SKM-1 (cell line): ENCODE results near the gene TRIP4.
A peak's percentile ranks its signal among the peaks of the same experiment; 100 is the strongest.

ENCODE experiments used
- DNase-seq: peaks from one replicate; lab custom pipeline; 2025; ENCODE audit not compliant: unreplicated experiment; lab: John Stamatoyannopoulos, UW

TRIP4 gene

DNA sequence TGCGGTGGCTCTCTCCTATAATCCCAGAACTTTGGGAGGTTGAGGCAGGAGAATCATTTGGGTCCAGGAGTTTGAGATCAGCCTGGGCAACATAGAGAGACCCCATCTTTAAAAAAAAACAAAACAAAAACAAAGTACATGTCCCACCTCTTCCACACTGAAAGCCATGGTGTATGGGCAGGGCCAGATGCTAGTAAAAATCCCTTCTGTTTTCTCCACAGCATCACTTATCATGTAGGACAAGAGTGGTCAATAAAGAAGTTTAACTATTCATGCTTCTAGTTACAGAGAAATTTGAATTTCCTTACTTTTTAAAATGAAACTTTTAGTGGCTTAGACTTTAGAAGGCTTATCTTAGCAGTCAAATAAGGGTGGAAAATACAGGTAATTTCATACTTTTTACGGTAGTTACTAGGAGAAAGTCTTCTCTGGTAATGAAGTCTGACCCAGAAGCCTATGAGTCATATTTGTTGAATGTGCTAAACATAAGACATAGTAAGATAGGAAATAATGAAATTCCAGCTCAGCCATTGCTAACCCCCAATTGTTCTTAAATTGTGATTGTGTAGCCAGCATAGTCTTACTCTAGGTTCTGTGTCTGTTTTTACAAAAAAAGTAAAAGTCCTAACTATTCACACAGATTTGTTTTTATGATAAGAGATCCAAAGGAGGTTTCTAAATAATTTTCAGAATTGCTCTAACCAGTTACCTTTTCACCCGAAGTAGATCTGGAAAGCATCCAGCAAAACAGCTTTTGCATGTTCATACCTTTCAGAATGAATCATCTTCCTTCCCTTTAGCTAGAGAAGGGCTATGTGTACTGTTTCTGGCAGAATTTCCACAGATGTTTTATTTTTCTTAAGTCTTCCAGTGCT lies 56.3 kb downstream of the TRIP4 start:
- DNase-seq: no peak

DNA sequence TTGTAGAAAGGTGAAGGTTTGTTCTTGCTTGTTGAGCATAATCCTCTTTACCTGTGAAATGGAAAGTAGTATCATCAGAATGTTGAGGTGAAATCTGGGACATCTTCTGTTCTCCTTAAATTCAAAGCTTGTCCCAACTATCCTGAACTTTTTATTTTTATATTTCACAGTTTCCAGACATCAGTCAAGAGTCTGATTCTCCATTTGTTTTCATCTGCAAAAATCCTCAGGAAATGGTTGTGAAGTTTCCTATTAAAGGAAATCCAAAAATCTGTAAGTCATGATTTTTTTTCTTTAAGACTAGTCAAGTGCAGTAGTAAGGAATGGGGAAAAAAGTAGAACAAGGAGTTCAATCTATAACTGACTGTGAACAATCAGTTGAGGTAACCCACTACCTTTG lies 57.2 kb downstream of the TRIP4 start:
- no peak for DNase-seq

DNA sequence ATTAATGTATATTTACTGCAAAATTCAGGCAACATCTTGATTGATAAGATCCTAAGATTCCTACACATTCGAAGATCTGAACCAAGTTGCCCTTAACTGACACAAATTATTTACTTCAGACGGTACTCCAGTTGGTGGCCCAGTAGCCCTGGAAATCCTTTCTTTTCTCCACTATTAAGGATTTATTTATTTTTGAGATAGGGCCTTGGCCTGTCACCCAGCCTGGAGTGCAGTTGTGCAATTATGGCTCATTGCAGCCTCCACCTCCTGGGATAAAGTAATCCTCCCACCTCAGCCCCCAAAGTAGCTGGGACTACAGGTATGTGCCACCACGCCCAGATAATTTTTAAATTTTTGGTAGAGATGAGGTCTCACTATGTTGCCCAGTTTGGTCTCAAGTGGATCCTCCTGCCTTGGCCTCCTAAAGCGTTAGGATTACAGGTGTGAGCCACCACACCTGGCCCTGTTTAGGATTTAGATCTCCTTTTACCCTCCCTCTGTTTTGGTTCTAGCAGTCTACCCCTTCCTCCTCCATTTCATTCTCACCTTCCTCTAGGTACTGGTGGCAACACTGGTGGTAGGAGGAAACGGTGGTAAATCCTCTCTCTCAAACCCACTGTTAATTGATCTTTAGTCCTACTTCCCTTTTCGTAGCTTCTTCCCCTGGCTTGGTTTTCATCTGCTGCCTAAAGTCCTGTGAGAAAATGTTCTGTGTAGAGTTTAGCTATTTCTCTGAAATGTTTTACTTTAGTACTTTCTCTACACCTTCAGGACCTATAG lies 60.1 kb downstream of the TRIP4 start:
- DNase-seq: peak; percentile 71

DNA sequence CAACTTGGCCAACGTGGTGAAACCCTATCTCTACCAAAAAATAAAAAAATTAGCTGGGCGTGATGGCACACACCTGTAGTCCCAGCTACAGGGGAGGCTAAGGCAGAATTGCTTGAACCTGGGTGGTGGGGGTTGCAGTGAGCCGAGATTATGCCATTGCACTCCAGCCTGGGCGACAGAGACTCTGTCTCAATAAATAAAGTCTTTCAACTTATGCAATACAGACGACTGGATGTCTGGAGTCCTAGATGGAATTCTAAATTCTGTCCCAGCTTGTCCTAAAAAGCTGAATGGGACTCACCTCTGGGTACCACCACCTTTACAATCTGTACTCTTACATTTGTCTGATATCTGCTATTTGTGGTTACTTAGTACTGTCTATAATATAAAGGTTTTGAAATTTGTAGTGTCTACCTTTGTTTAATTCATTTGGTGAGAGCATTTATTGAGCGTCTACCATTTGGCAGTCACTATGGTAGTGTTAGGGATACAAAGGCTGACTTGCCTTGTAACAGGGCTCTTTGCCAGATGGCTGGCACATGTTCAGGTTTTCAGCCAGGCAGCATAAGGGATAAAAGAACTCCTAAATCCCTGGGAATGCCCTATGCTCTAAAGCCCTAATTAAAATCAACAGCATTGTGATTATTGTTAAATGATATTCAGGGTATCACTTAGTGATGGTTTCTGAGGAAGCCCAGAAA lies 65.5 kb downstream of the TRIP4 start:
- no peak for DNase-seq

DNA sequence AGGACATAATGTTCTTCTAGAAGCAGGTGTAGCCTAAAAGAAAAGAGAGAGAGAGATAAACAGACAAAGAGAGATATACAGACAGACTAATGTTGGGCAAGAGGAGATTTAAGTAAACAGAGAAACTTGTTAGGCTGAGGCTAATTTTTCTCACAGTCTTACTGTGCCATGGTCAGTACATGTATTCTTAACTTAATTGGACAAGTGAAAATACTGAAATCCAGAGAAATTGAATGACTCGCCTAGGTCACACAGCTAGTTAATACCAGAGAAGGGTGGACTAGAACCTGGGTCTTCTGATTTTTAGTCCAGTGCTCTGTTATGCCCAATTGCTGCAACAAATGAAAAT lies 66.0 kb downstream of the TRIP4 start:
- no peak for DNase-seq

DNA sequence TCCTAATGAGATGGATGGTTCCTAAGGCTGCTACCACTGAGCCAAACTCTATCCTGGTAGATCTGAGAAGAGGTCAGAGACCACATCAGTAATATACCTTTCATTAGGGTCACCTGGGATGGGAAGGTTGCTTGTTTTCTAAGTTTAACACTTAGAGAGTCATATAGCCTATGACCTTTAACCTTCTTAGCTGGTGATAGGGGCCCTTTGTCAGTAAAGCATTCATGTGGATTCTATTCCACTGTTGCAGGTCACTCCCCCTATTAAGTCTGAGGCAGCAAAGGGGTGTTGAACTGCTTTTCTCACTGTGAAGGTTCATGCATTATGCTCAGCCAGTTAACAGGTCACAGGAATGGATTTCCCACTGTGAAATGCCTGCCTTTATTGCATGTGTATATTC lies 66.6 kb downstream of the TRIP4 start:
- no peak for DNase-seq

DNA sequence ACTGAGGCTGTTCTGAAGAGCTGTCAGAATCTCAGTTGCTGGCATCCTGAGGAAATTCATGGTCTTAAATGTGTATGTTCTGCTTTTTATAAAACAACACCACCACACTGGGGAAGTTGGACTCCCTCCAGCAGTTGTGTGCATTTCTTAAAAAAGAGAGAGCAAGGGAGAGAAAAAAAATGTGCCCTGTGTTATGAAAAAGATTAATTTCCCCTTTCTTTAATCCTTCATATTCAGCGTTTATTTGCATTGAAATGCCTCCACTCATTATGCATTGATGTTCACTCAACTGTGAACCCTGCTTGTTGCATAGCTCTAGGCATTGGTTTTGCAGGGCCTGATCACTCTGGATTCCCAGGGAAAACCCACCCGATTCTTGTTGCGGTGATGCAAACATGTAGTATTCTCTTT lies 68.3 kb downstream of the TRIP4 start:
- DNase-seq: peak; percentile 35

DNA sequence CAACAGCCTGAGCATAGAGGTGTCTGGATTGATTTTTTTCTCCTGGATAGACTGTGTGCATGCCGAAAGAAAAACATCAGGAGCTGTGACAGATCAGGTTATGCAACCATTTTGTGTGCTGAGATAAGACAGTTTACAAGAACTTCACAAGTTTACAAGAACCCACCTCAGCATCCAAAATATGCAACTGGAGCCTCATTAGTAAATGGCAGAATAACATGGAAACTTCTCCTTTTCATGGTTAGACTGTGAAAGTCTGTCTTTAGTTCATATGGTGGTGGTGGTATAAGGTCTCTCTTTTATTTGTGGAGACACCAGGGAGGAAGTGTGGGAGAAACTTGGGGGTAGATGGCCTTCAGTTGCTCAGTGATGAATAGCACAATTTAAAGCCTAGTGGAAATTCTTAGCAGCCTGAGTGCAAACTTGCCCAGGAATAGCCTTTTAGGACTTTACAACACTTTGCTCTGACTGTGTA lies 69.0 kb downstream of the TRIP4 start:
- peak; percentile 12 for DNase-seq

DNA sequence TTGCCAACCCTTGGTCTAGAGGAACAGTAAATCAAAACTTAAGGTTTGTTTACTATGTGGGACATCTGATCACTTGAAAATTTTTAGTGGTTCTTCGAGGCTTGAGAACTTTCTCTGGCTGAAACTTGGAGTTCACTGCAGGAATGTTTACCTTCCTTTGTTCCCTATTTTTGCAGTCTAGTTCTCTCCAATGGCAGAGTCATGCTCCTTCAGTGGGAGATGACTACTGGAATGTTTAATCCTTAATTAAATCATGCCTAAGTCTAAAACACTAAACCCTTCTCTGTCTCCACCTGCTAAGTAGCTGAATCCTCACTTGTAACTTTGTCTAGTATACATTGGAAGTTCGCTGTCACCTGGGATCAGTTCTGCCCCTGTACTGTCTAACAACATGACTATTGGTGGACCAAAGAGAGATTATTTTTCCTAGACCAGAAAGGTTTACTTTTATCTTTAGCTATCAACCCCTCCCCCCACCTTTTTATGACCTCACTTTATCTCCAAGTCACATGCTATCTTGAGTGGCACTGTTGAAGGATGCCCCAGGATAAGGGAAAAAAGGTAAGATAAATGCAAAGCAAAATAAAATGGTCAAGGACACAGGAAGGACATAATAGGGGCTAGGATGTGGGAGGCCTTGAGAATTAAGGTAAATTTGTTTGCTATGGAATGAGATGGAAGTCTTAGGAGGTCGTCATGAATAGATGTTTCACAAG lies 71.6 kb downstream of the TRIP4 start:
- no peak for DNase-seq

DNA sequence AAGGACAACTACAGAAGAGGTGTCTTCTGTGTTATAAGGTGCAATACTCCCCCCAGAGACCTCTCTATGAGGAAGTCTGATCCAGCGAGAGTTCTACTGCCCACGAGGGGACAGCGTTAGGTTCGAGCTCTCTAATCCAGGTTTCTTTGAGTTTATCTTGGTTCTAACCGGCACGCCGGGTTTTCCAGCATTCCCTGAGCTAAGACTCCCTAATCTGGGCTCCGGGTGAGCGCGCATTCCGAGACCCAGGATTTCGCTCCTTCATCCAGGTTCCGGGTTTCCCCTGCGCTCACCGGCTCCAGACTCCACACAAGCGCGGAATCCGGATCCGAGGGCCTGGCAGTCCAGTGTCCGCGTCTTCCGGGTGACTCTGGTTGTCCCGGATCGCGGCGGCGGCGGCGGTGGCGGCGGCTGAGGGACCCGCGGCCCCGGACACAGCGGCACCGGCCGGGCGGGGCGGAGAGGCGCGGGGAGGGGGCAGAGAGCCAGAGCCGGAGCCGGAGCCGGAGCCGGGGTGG lies 72.6 kb downstream of the TRIP4 start, which contains the start of gene ZNF609:
Gene ZNF609 (plus strand): TSS at position 373 of the 518 bp plus-strand sequence. CDS start 38,842 bp downstream, outside the sequence.
- peak; percentile 56 for DNase-seq

DNA sequence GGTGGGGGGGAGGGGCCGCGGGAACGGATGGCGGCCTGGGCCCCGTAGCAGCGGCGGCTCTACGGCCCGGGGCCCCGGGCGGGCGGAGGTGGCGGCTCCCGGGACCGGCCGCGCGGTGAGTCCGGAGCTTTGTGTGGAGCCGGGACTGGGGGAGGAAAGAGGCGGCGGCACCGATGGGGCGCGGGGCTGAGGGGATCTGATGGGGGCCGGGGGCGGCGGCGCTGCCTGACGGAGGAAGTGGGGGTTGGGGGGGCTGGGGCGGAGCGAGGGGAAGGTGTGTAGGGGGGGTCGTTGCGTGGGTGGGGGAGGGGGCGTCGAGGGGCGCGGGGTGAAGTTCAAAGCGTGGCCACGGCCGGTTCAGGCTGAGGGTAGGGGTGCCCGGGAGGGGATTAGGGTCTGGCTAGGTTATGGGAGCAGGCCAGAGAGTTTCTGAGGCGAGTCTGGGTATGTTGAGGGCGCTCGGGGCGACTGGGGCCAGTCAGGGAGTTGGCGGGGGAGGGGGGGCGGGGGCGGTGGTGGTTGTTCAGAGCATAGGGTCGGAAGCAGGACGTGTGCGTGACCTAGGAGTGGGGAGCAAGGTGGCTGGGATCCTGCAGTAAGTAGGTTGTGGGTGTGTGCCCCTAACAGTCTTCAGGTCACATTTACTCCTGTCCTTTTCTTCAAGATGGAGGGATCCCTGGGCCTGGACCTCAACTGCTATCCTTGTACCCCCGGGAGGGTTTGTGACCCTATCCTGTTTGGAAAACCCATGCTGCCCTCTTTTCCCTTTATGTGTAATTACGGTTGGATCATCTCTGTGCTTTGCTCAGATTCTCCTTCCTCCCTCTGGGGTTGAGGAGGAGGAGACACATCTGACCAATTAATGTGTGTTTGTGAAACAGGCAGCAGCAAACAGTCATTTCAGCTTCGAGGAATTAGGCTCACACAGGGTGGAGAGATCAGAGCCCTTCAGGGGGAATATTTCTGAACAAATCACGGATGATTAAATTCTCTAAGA lies 73.4 kb downstream of the TRIP4 start:
- DNase-seq: peak; percentile 21

DNA sequence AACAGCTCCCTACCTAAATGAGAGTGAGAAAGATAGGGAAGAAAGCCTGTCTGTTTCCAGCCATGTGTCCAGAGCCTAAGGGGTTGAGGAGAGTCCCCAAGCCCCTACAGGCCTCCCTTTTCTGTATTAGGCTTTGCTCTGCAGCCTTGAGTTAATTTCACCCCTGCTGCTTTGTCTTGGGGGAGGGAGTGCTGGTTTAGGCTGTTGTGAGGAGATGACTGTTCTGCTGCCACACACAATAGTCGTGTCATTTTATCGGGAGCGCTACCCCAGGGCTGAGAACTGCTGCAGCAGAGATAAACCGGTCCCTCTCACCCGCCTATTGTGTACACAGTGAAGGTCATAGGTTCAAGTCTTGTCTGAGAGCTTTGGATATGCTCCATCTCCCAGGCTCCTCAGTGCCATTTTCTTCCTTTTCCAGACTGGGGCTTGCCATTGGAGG lies 74.1 kb downstream of the TRIP4 start:
- DNase-seq: no peak

DNA sequence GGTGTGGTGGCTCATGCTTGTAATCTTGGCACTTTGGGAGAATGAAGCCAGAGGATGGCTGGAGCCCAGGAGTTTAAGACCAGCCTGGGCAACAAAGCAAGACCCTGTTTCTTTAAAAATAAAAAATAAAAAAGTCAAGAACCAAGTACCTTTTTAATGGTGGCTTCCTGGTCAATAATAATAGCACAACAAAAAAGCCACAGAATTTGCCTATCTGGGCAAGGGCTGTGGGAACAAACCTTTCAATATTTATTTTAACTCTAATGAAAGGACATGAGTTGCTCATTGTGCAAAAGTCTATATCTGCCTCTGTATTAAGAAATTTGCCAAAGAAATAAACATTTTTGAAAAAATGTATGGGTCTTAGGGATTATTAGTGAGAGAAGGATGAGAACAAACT lies 74.9 kb downstream of the TRIP4 start:
- no peak for DNase-seq

DNA sequence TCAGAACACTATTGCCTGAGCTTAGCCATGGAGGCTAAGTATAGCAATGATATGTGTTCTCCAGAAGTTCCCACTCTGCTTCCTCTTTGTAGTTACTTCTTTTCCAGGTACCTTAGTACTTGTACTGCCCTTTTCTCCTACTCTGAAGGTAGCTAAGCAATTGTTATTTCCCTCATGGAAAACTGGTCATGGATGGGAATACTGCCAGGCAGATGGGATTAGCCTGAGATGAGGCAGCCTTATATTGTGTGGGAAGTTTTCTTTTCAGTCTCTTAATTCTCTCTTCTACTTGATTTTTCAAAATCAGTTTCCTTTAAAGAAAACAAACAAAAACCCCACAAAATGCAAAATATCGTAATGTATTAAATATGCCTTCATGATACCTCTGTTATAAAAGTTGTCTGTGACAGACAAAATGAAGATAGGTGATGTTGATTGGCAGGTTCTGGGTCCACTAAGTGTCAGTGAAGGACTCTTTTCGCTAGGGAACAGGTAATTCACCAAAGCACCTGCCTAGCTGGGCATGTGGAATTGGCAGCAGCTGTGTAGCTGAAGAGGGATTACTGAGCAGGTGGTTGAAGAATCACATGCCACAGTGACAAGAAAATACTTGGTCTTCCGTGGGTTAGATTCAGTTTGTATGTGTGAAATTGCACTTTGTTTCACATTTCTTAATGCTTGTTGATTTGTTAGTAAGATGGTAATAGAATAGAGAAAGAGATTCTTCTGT lies 76.8 kb downstream of the TRIP4 start:
- no peak for DNase-seq

DNA sequence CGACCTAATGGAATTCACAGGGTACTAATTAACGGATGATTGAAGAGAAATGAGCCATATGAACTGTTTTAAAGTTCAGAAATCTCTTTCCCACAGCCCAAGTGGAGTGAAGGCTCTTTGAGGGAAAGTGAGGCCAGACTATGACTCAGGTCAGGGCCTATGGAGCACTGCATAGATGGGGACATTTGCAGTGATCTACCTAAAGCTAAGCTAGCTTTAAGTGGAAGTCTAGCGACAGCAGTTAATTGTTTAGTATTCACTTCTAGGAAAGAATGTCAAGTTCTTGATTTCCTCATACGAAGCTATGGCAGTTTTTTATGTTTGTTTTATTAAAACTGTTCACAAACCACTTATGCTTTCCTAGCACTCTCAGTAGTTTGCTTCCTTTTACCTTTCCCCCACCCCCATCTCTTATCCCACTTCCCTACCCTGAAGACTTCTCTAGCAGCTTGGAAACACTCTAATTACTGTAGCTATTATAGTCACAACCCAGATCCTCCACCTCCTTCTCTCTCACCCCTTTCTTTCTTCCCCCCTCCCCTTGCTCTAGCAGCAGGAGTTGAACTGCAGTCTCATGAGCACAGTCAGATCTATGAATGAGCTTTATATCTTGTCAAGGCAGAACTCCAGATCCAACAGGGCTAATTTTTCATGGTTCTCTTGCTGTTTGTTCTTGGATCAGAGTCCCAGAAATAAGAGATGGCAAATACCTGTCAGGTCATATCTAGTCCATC lies 78.9 kb downstream of the TRIP4 start:
- DNase-seq: no peak

DNA sequence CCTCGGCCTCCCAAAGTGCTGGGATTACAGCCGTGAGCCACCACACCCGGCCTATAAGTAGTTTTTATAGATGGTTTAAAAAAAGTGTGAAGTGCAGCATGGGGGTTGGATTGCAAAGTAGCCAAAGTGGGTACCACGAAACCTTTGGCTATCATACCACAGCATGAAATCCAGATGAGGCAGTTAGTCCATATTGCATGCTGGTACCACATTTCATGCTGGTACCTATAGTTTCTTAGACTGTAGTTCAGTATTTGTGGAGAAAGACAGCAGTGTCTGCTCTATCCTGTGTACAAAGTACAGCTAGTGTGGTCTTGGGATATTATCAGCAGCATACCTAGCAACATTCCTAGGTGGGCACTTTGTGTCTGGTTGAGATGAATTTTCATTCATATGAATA lies 84.5 kb downstream of the TRIP4 start:
- no peak for DNase-seq

DNA sequence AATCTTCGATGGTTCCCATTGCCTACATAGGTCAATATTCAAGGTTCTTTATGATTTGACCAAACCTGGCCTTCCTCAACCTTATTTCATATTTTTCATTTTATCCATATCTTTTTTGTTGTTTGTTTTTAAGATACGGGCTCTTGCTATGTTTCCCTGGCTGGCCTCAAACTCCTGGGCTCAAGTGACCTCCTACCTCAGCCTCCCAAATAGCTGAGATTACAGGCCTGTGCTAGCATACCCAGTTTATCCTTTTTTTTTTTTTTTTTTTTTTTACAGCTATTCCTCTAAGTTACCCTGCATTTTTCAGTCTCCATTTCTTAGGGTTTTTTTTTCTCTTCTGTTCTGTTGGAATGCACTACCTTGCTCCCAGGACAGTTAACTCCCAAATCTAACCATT lies 87.2 kb downstream of the TRIP4 start:
- DNase-seq: no peak

DNA sequence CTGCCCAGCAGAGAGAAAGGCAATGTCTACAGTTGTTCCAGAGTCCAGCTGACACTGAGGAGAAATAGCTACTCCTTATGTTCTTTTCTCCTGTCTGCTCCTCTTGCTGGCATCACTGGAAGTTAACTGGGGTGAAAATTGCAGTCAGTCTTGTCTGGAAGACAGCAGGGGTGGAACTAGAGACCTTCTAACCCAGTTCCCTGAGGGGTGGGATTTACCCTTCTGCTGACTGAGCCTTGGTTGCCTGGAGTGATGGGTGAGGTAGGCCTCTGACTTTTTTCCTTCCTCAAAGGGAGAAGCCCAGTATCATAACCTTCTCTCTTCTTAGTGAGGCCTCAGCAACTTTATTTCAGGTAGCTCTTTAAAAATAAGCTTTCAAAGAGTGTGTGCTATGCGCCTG lies 88.9 kb downstream of the TRIP4 start:
- DNase-seq: no peak
